ENCODE results near the gene PTCD1.

The PTCD1 gene

GRCh38 chr7:99409806-99410205 lies 28.8 kb downstream of the PTCD1 start:
- TF ChIP-seq, protein P1, sequence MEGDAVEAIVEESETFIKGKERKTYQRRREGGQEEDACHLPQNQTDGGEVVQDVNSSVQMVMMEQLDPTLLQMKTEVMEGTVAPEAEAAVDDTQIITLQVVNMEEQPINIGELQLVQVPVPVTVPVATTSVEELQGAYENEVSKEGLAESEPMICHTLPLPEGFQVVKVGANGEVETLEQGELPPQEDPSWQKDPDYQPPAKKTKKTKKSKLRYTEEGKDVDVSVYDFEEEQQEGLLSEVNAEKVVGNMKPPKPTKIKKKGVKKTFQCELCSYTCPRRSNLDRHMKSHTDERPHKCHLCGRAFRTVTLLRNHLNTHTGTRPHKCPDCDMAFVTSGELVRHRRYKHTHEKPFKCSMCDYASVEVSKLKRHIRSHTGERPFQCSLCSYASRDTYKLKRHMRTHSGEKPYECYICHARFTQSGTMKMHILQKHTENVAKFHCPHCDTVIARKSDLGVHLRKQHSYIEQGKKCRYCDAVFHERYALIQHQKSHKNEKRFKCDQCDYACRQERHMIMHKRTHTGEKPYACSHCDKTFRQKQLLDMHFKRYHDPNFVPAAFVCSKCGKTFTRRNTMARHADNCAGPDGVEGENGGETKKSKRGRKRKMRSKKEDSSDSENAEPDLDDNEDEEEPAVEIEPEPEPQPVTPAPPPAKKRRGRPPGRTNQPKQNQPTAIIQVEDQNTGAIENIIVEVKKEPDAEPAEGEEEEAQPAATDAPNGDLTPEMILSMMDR (IDR thresholded peaks at IDR 0.05; ENCODE audit: insufficient read depth, low read depth, low read length, missing control alignments): no peak
- DNase-seq (ENCODE audit: low read depth): no peak
- peak overlapping the region; percentile 73 for H3K4me3 ChIP-seq (ENCODE audit: low read depth, low read length)

DNA sequence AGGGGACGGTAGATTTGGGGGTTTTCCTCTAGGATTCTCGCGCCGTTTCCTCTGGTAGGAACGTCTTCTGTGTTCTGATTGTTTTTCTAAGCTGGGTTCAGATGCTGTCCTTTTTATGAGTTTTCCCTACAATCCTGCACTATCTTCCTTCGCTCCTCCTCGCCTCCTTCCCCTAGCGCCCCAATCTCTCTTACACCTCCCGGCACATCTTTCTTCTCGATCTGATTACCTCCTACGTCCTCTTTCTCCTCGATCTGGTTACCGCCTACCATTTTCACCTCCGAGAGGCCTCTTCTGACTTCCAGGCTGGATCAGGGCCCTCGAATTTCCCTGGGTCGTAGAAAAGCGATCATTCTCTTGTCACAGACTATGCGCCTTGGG lies 29.4 kb downstream of the PTCD1 start:
- no peak for DNase-seq (ENCODE audit: low read depth)
- TF ChIP-seq, protein P1 (IDR thresholded peaks at IDR 0.05; ENCODE audit: insufficient read depth, low read depth, low read length, missing control alignments): no peak
- peak overlapping the region; percentile 73 for H3K4me3 ChIP-seq (ENCODE audit: low read depth, low read length)

GRCh38 chr7:99408379-99409191 lies 30.0 kb downstream of the PTCD1 start, which contains the start of the genes BUD31 and PDAP1:
BUD31 (plus strand) TSS chr7:99408969; CDS start chr7:99411093, 2,124 bp downstream.
PDAP1 (minus strand) TSS chr7:99408597; CDS start chr7:99408548, 49 bp downstream.
- TF ChIP-seq, protein P1 (IDR thresholded peaks at IDR 0.05; ENCODE audit: insufficient read depth, low read depth, low read length, missing control alignments): no peak
- peak within 1 kb of the TSS; percentile 73 for H3K4me3 ChIP-seq (ENCODE audit: low read depth, low read length)
- DNase-seq (ENCODE audit: low read depth): peak; percentile 96

DNA sequence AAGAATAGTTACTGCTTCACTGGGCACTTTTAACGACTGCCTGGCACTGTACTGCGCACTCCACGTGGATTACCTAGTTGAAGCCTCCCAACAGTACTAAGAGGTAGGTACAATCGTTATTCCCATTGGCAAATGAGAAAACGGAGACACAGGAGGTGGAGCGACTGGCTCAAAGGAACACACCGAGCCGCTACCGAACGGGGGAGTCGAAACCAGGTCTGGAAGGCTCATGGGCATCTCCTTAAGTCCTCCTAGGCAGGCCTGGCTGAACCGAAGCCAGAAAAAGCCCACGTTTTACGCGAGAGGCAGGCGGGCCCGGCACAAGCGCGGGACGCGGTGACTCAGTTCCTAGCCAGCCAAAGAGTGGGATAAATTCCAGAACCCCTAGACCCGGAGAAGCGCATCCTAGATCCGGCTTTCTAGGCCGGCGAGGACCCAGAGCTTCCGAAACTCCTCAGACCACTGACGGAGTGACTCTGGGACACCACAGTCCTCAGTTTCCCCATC lies 30.7 kb downstream of the PTCD1 start:
- peak overlapping the region; percentile 73 for H3K4me3 ChIP-seq (ENCODE audit: low read depth, low read length)
- TF ChIP-seq, protein P1 (IDR thresholded peaks at IDR 0.05; ENCODE audit: insufficient read depth, low read depth, low read length, missing control alignments): no peak
- peak; percentile 46 for DNase-seq (ENCODE audit: low read depth)

GRCh38 chr7:99406557-99406956 lies 32.0 kb downstream of the PTCD1 start:
- TF ChIP-seq, protein P1 (IDR thresholded peaks at IDR 0.05; ENCODE audit: insufficient read depth, low read depth, low read length, missing control alignments): no peak
- DNase-seq (ENCODE audit: low read depth): peak; percentile 44
- peak overlapping the region; percentile 73 for H3K4me3 ChIP-seq (ENCODE audit: low read depth, low read length)

DNA sequence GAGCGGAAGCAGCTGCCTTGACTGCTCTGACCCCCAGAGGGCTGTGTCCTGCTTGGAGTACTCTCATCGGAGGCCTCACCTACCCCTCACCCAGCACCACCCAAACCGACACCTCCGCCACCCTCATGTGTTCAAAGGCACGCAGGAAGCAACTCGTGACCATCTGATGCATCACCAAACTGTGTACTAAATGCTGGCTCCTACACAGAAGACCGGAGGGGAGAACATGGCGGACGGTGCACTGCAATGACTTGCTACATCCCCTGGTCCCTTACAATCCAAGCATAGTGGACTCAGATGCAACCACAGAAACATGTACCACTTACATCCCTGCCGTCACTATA lies 33.6 kb downstream of the PTCD1 start:
- H3K4me3 ChIP-seq (ENCODE audit: low read depth, low read length): no peak overlapping the region
- no peak for DNase-seq (ENCODE audit: low read depth)
- TF ChIP-seq, protein P1 (IDR thresholded peaks at IDR 0.05; ENCODE audit: insufficient read depth, low read depth, low read length, missing control alignments): no peak
